HG03025 (cell line): ENCODE measurements around the gene PWP2.
"Not testable (repeated sequence)": the region's sequence is repeated elsewhere in the genome, so short reads cannot be mapped to it uniquely, and the experiment has no call there.

Experiments used
- ATAC-seq: cut with Tn5 transposase; IDR thresholded peaks from one replicate; pipeline ENCODE4 v1.9.1; 2021; ENCODE audit warnings: mild to moderate bottlenecking, moderate library complexity; ENCODE audit not compliant: unreplicated experiment, low FRiP score

The PWP2 gene

DNA sequence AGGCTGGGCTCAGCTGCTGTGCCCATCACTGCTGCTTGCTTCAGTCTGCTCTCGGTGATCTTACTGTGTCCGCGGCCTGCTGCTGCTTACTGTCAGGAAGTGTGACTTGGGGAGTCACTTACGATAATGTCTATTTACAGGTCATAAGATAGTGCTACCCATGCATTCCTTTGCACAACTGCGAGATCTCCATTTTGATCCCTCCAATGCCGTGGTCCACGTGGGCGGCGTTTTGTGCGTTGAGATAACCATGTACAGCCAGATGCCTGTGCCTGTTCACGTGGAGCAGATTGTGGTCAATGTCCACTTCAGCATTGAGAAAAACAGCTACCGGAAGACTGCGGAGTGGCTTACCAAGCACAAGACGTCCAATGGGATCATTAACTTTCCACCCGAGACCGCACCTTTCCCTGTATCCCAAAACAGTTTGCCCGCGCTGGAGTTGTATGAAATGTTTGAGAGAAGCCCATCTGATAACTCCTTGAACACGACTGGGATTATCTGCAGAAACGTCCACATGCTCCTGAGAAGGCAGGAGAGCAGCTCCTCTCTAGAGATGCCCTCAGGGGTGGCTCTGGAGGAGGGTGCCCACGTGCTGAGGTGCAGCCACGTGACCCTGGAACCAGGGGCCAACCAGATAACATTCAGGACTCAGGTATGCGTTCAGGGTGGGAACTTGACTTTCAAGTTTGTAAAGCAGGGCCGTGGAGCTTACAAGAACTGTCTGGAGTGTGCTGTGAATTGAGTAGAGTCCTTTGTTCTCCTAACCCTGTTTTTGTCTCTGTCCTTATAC, 24.4 kb upstream of the PWP2 start:
- no peak for ATAC-seq

DNA sequence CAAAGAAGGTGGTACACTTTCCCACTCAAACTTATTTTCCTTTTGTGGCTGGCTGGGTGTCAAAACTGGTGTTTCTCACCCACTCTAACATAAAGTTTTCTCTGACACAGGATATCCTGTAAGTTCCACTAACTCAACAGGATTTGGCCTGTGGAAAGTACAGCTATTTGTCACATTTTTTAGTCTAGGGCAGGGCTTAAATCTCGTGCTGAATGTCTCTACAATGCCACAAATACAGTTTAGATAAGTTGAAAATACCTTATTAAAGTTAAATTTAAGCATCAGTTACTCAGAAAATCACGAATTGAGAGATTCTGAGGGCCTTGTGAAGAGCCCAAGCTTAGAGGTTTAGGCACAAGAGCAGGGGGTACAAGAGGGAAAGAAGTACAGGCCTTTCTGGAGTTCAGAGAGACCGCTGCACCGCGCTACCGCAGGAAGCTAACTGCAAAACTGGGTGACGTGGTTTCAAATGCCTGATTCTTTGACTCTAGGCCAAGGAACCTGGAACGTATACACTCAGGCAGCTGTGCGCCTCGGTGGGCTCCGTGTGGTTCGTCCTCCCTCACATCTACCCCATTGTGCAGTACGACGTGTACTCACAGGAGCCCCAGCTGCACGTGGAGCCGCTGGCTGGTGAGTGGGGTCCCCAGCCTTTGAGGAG, 23.4 kb upstream of the PWP2 start:
- no peak for ATAC-seq

- ATAC-seq: no peak
Observed at GRCh38 chr21:44084496-44085241, 22.5 kb upstream of the PWP2 start.

GRCh38 chr21:44085491-44086321, 21.5 kb upstream of the PWP2 start:
- ATAC-seq: no peak

DNA sequence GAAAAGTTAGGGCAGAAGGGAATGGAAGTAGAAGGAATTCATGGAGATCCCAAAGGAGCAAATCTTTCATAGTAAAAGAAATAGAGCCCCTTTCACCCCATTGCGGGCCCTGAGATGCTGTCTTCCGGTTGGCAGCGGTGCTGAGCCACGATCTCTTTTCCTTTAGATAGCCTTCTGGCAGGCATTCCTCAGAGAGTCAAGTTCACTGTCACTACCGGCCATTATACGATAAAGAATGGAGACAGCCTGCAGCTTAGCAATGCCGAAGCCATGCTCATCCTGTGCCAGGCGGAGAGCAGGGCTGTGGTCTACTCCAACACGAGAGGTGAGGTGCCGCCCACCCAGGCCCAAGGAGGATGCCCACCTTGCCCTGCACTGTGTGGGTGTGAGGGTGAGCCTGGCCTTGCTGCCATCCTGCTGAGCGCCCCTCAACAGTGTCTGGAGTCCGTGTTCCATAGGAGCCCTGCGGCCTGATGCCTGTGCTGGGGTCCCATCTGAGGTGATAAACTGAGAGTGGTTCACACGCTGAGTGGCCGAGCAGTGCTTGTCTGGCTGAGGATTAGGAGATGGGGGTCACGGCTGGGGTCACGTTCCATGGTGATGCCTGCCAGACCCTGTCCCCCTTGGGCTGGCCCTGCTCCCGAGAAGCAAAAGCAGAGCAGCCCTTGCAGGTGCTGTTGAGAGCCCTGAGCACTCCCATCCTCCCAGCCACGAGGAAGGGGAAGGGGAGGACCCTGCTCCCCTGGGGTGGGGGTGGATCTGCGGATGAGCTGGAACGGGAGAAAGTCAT, 20.4 kb upstream of the PWP2 start:
- ATAC-seq: no peak

GRCh38 chr21:44087426-44088400, 19.5 kb upstream of the PWP2 start:
- no peak for ATAC-seq

GRCh38 chr21:44088401-44088780, 18.8 kb upstream of the PWP2 start:
- no peak for ATAC-seq

DNA sequence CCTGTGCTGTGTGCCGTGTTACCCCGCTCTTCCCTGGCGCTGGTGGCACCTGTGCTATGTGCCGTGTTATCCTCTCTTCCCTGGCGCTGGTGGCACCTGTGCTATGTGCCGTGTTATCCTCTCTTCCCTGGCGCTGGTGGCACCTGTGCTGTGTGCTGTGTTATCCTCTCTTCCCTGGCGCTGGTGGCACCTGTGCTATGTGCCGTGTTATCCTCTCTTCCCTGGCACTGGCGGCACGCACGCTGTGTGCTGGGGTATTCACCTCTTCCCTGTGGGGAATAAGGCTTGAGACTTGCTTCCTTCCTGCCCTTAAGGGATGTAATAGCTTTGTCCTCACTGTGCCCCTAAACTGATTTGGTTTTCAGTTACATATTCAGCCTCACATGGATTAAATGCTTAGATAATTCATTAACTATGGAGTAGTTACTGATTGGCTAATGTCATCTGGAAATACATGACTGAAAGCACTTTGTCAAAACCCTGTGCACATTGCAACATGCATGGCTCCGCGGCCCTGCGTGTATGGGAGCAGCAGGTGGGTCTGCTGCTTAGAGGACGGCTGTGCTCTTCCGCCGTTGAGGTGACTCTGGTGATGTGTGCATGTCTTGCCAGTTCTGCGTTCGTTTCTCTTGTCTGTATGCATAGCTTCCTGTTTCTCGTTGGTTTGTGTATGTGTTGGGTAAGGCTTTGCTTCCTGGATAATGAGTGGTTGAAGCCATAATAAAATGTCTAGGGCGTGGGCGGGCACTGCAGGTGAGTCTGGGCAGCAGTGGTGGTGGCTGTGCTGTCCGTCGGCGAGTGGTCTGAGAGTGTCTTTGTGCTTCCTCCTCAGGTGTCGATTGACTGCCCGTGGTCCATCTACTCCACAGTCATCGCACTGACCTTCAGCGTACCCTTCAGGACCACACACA, 17.9 kb upstream of the PWP2 start:
- ATAC-seq: no peak

DNA sequence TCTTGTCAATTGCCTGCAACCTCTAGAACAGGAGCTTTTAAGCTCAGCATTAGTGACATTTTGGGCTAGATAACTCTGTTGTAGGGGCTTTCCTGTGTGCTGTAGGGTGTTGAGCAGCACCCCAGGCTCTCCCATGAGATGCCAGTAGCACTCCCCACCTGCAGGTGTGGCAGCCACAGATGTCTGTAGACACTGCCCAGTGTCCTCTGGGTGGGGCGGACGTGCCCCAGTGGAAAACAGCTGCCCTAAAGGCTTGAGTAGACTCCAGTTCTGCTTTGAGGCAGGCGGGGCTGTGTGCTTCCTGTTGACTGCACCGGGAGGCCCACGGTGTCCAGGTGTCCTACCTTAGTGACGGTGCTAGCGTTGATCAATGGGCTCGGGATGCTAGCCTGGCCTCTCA, 16.9 kb upstream of the PWP2 start:
- ATAC-seq: no peak

DNA sequence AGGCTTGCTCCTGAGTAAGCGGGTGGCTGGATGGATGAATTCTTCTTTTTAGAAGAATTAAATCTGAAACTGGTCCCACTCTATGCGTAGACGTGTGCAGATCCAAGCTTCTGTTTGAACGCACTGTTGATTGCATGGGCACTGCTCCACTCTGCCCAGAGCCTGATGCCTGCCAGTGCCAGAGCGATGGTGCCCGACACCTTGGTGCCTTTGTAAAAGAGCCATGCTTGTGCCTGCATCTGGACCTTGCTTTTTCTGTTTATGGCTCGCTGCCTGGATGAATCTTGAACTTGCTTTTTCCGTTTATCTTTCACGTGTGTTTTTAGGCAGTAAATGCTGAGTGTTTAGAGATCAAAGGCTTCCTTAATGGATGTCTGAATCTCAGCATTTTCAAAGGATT, 15.0 kb upstream of the PWP2 start:
- ATAC-seq: no peak

DNA sequence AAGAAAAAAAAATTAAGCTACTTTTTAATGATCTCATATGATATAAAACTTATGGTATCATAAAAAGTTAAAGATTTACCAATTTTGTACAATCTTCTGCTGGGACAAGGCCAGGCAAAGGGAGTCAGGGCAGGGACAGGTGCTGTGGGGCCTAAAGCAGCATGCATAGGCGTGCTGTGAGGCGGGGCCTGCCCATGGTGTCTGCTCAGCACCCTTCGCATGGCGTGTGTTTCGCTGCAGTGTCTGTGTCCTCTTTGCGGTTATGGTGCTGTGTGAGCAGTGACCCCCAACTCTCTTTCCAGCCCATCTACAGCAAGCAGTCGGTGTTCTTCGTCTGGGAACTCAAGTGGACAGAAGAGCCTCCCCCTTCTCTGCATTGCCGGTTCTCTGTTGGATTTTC, 13.4 kb upstream of the PWP2 start:
- ATAC-seq: no peak

GRCh38 chr21:44094832-44095231, 12.4 kb upstream of the PWP2 start:
- ATAC-seq: no peak

- ATAC-seq: not testable (repeated sequence)
Observed at GRCh38 chr21:44098507-44098906, 8.7 kb upstream of the PWP2 start.

GRCh38 chr21:44098964-44099363, 8.2 kb upstream of the PWP2 start:
- not testable (repeated sequence) for ATAC-seq

GRCh38 chr21:44107589-44107988, 390 bp downstream of the PWP2 start:
- peak; percentile 20 for ATAC-seq

DNA sequence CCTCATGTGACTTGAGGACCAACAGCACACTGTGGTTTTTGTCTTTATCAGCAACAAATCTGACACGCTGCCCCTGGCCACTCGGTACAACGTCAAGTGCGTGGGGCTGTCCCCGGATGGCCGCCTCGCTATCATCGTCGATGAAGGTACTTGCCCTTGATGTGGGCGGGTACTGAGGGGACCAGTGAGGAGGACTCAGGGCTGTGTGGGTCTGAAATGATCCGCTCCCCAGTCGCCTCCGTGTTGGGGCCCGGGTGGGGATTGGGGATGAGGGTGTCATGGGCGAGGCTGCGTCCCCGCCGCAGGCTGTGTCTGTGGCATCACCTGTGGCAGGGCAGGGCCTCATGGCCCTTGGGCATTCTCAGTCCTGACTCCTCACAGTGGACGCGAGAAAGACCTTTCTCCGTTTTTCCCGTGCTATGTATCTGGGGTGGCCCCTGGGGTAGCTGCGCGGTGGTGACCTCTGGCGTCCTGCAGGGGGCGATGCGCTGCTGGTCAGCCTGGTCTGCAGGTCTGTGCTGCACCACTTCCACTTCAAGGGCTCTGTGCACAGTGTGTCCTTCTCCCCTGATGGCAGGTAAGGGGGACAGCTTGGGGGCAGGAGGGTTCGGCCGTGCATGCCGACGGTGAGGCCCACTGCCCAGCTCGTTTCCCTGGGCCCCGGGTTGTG, 6.6 kb downstream of the PWP2 start:
- not testable (repeated sequence) for ATAC-seq

DNA sequence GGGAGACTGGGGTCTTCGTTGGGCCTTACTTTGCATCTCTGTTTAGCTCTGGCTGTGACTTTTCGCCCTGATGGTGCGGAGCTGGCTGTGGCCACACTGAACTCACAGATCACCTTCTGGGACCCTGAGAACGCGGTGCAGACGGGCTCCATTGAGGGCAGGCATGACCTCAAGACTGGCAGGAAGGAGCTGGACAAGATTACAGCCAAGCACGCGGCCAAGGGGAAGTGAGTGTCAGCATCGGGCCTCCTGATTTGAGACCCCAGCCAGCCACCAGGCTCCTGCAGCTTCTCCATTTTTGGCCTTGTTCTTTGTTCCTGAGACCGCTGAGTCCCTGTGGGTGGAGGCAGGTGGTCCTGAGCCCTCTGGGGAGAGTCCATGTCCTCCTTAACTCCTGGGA, 14.9 kb downstream of the PWP2 start:
- ATAC-seq: not testable (repeated sequence)
